Gastrocnemius medialis (tissue), 4 donors: ENCODE results near the gene RAD18. TPM values are rescaled to one million over a fixed set of nuclear protein-coding genes. Genes with fewer than 3 reads are reported as not detected.

Source experiments
- ATAC-seq, 2 donors: fragments of 150-250 bp; one replicate each; pipeline ENCODE4 v1.9.1; 2016
- DNase-seq, 2 donors: peaks; one replicate each; pipeline ENCODE4 v3.0.0-alpha.2; 2019
- H3K27ac ChIP-seq, 4 donors: fragments of 200-600 bp; sonication (generic); 1 replicate in 1 of 4; 2 replicates in 3 of 4; pipeline ENCODE4 v1.5.1; 2016 to 2018; ENCODE audit warnings: mild to moderate bottlenecking in 2 of 4, moderate library complexity in 1 of 4
- H3K27me3 ChIP-seq, 3 donors: fragments of 200-600 bp; sonication (generic) in 2 of 3; 1 replicate in 1 of 3; 2 replicates in 2 of 3; pipeline versions ENCODE4 v1.5.1 to v1.6.0; 2016 to 2019; ENCODE audit warnings: mild to moderate bottlenecking in 1 of 3, moderate library complexity in 1 of 3
- H3K36me3 ChIP-seq, 2 donors: fragments of 200-600 bp; sonication (generic) in 1 of 2; one replicate each; pipeline ENCODE4 v1.5.1; 2017 to 2018
- H3K4me1 ChIP-seq, 2 donors: fragments of 200-600 bp; sonication (generic) in 1 of 2; one replicate each; pipeline ENCODE4 v1.5.1; 2016 to 2017; ENCODE audit warnings: mild to moderate bottlenecking in 2 of 2
- H3K4me3 ChIP-seq, 4 donors: fragments of 200-600 bp; sonication (generic) in 3 of 4; 1 replicate in 1 of 4; 2 replicates in 3 of 4; pipeline ENCODE4 v1.5.1; 2016 to 2019; ENCODE audit warnings: mild to moderate bottlenecking in 2 of 4
- H3K9me3 ChIP-seq, 3 donors: fragments of 200-600 bp; sonication (generic) in 2 of 3; 1 replicate in 1 of 3; 2 replicates in 2 of 3; pipeline ENCODE4 v1.5.1; 2016 to 2019
- CTCF ChIP-seq, 5 experiments: fragments of 450-650 bp in 3 of 5; fragments of 200-600 bp in 2 of 5; sonication (generic) in 2 of 5; IDR thresholded peaks in 4 of 5; conservative IDR thresholded peaks in 1 of 5; 1 replicate in 4 of 5; 2 replicates in 1 of 5; pipeline ENCODE4 v1.5.1; 2016 to 2019; ENCODE audit warnings: antibody characterized with exemption in 5 of 5, mild to moderate bottlenecking in 3 of 5, moderate library complexity in 3 of 5
- POLR2A ChIP-seq, 2 donors: fragments of 450-650 bp; IDR thresholded peaks; one replicate each; pipeline ENCODE4 v1.6.1; 2017; ENCODE audit warnings: antibody characterized with exemption in 2 of 2, mild to moderate bottlenecking in 2 of 2, moderate library complexity in 2 of 2
- in situ Hi-C, 4 donors: fragments of 200-750 bp; cut with MboI; loops; one replicate each; pipeline versions ENCODE4 v1.15.0 to v1.8.0; 2017; ENCODE audit warnings: low sequenced_read_pairs in 4 of 4
- intact Hi-C: fragments of 100-400 bp; cut with DNase I; formaldehyde crosslinking; loops from one replicate; pipeline ENCODE4 v1.15.1; 2023; ENCODE audit warnings: low total_unique reads
- total RNA-seq, 4 donors: library from RNA; depleted of rRNA; stranded (reverse); fragments of >200 nt; gene quantifications; one replicate each; pipeline versions ENCODE4 v1.1.0 to v1.2.3, GENCODE V29; 2016

RAD18 gene
- total RNA-seq, 4 donors from 2014 or later: 1.8 to 5.8 (median 2.3) TPM

GRCh38 chr3:9007928-9008327 lies 44.7 kb upstream of the RAD18 start:
- H3K4me1 ChIP-seq: no peaks in the 10 kb centered on the region
- H3K9me3 ChIP-seq: no peaks in the 10 kb centered on the region
- TF ChIP-seq POLR2A (IDR thresholded peaks at IDR 0.05) (no peak), CTCF (IDR thresholded peaks at IDR 0.05 in 4 of 5, conservative IDR thresholded peaks at IDR 0.05 in 1 of 5) (no peak)
- ATAC-seq (no peak), DNase-seq (no peak)
- no peak overlapping the region for H3K4me3 ChIP-seq
- H3K27me3 ChIP-seq: no peaks in the 10 kb centered on the region
- in situ Hi-C loops: no loop called here
- no peaks in the 10 kb centered on the region for H3K36me3 ChIP-seq
- intact Hi-C loops: no loop called here
- no peak overlapping the region for H3K27ac ChIP-seq

DNA sequence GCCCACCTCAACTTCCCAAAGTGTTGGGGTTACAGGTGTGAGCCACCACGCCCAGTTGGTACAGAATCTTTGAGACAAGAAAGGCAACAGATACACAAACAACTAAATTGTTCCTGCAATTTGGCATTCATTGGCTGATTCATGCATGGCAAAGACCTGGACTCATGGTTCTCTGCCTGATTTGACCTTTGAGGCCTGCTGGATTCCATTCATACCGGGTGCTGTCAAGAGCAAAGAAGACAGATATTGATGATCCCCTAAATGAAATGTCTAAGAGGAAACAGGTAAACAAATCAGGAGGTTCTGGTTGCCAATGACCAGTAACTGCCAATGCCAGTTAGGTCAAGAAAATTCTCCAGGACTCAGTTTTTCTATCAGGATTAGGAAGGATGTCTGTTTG lies 43.9 kb upstream of the RAD18 start:
- ATAC-seq (no peak), DNase-seq (no peak)
- in situ Hi-C loops: no loop called here

DNA sequence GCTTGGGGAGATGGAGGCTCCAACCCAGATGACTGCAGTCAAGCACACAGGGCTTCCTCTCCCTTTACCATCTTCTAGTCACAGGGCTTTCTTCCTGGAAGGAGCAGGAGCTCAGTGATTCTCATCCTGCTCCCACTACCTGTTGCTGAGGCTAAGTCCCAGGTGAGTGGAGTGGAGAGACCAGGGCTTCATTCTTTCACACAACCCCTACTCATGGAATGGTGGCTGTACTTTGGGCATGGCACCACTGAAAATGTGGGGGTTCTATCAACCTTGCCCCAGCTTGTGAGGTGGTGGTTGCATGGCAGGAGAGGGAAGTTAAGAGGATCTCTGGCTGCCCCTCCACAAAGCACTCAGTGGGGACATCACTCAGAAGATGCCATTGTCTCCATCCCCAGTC lies 36.8 kb upstream of the RAD18 start:
- DNase-seq: no peak
- Histone ChIP-seq H3K27me3 (no peaks in the 10 kb centered on the region), H3K36me3 (no peaks in the 10 kb centered on the region), H3K9me3 (no peaks in the 10 kb centered on the region), H3K4me3 (no peak overlapping the region), H3K4me1 (peaks cover 9 to 12% of the 10 kb centered on the region in 2 donors), H3K27ac (no peak overlapping the region)
- no peak for TF ChIP-seq POLR2A (IDR thresholded peaks at IDR 0.05)
- no peak for TF ChIP-seq CTCF (IDR thresholded peaks at IDR 0.05 in 4 of 5, conservative IDR thresholded peaks at IDR 0.05 in 1 of 5)
- intact Hi-C loops: no loop called here
- ATAC-seq: no peak
- in situ Hi-C loops: no loop called here

More for the DNA sequence above, 43.9 kb upstream of the RAD18 start:
- Histone ChIP-seq H3K27me3 (no peaks in the 10 kb centered on the region), H3K36me3 (no peaks in the 10 kb centered on the region), H3K9me3 (no peaks in the 10 kb centered on the region), H3K4me1 (no peaks in the 10 kb centered on the region), H3K4me3 (no peak overlapping the region), H3K27ac (no peak overlapping the region)
- intact Hi-C loops: no loop called here
- TF ChIP-seq POLR2A (IDR thresholded peaks at IDR 0.05) (no peak), CTCF (IDR thresholded peaks at IDR 0.05 in 4 of 5, conservative IDR thresholded peaks at IDR 0.05 in 1 of 5) (no peak)

GRCh38 chr3:8997151-8997550 lies 33.9 kb upstream of the RAD18 start:
- DNase-seq (no peak), ATAC-seq (no peak)
- no peak for TF ChIP-seq POLR2A (IDR thresholded peaks at IDR 0.05)
- peak overlapping the region in 1 of 4 donors; percentile 24 for H3K27ac ChIP-seq
- H3K9me3 ChIP-seq: no peaks in the 10 kb centered on the region
- H3K4me3 ChIP-seq: no peak overlapping the region
- in situ Hi-C loops (no loop called here), intact Hi-C loops (no loop called here)
- no peaks in the 10 kb centered on the region for H3K27me3 ChIP-seq
- no peaks in the 10 kb centered on the region for H3K36me3 ChIP-seq
- H3K4me1 ChIP-seq: peaks cover 9 to 12% of the 10 kb centered on the region in 2 donors

DNA sequence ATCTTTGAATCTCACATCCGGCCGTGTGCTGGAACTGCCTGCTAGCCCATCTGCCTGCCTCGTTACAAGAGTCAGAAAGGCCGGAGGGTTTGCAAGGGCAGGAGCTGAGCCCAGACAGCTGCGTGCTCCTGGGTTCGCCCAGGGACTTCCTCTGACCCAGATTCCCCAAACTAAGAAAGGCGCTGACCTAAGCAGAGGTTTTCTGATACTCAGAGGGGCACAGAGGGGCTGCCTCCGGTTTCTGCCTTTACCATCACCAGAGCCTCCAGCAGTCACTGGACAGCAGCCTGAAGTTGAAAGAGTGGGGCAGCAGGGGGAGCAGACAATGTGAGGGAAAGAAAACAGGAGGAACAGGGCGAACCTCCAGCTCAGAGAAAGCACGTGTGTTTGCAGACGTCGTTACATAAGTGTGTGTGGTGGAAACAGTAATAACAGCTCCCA lies 33.4 kb upstream of the RAD18 start:
- ATAC-seq (peak; percentile 85 to 90), DNase-seq (peak; percentile 35 to 43)
- Histone ChIP-seq H3K9me3 (no peaks in the 10 kb centered on the region), H3K36me3 (no peaks in the 10 kb centered on the region), H3K4me3 (peak overlapping the region in 1 of 4 donors; percentile 19), H3K4me1 (peaks cover 9 to 12% of the 10 kb centered on the region in 2 donors), H3K27me3 (no peaks in the 10 kb centered on the region), H3K27ac (peak overlapping the region; percentile 24 to 42 (median 40))
- intact Hi-C loops (no loop called here), in situ Hi-C loops (no loop called here)
- no peak for TF ChIP-seq POLR2A (IDR thresholded peaks at IDR 0.05)
- peak in 4 of 5 experiments; percentile 6 to 32 (median 28) for TF ChIP-seq CTCF (IDR thresholded peaks at IDR 0.05 in 4 of 5, conservative IDR thresholded peaks at IDR 0.05 in 1 of 5)
